Smooth muscle cell (in vitro differentiated cells): Measurements from ENCODE around the gene PDE6A. TPM values are rescaled to one million over a fixed set of nuclear protein-coding genes. Genes with fewer than 3 reads are reported as not detected.

Experiments
- DNase-seq: peaks from one replicate; lab custom pipeline; 2025; ENCODE audit not compliant: unreplicated experiment; lab: John Stamatoyannopoulos, UW
- H2AFZ ChIP-seq: fragments of 200-600 bp; sonication (generic); 2 replicates; pipeline ENCODE4 v1.6.0; 2016; ENCODE audit warnings: antibody characterized with exemption, low read depth, mild to moderate bottlenecking
- H3F3A ChIP-seq: fragments of 200-600 bp; sonication (generic); 2 replicates; pipeline ENCODE4 v1.6.0; 2017; ENCODE audit warnings: antibody characterized with exemption, low read depth
- H3K27ac ChIP-seq: fragments of 200-600 bp; sonication (generic); 2 replicates; pipeline ENCODE4 v1.5.1; 2016; ENCODE audit warnings: low read depth, mild to moderate bottlenecking
- H3K27me3 ChIP-seq: fragments of 200-600 bp; sonication (generic); 2 replicates; pipeline ENCODE4 v1.6.1; 2016; ENCODE audit warnings: low read depth, mild to moderate bottlenecking
- H3K36me3 ChIP-seq: fragments of 200-600 bp; sonication (generic); 2 replicates; pipeline ENCODE4 v1.5.1; 2016; ENCODE audit warnings: low read depth
- H3K4me1 ChIP-seq: fragments of 200-600 bp; sonication (generic); 2 replicates; pipeline ENCODE4 v1.5.1; 2016; ENCODE audit warnings: low read depth
- H3K4me2 ChIP-seq: fragments of 200-600 bp; sonication (generic); 2 replicates; pipeline ENCODE4 v1.6.0; 2016; ENCODE audit warnings: mild to moderate bottlenecking
- H3K4me3 ChIP-seq: fragments of 200-600 bp; sonication (generic); 2 replicates; pipeline ENCODE4 v1.5.1; 2016; ENCODE audit warnings: mild to moderate bottlenecking
- H3K79me2 ChIP-seq: fragments of 200-600 bp; sonication (generic); 2 replicates; pipeline ENCODE4 v1.6.0; 2016; ENCODE audit warnings: low read depth, mild to moderate bottlenecking
- H3K9ac ChIP-seq: fragments of 200-600 bp; sonication (generic); 2 replicates; pipeline ENCODE4 v1.6.0; 2016; ENCODE audit warnings: low read depth
- H3K9me3 ChIP-seq: fragments of 200-600 bp; sonication (generic); replicated peaks from 2 replicates; pipeline ENCODE4 v1.5.1; 2016; ENCODE audit warnings: low read depth
- H4K20me1 ChIP-seq: fragments of 200-600 bp; sonication (generic); 2 replicates; pipeline ENCODE4 v1.6.0; 2016; ENCODE audit warnings: low read depth
- CTCF ChIP-seq: fragments of 200-600 bp; sonication (generic); IDR thresholded peaks from 2 replicates; pipeline ENCODE4 v1.5.1; 2017; ENCODE audit warnings: borderline replicate concordance, mild to moderate bottlenecking, antibody characterized with exemption; ENCODE audit not compliant: insufficient read depth, poor library complexity, severe bottlenecking
- WGBS: methylation state at CpG from one replicate; pipeline ENCODE4 v1.1.7; 2016; ENCODE audit warnings: low lambda C conversion rate; 5-methylcytosine and 5-hydroxymethylcytosine counted together
- polyA plus RNA-seq: library from polyadenylated mRNA; unstranded; fragments of >200 nt; fragmentation: Nextera tagmentation; extraction: Ambion mirVana; gene quantifications from 2 replicates; pipeline ENCODE4 v1.2.1, GENCODE V29; 2016
- total RNA-seq: library from RNA; depleted of rRNA; stranded (reverse); fragments of >200 nt; gene quantifications from 2 replicates; pipeline ENCODE4 v1.2.3, GENCODE V29; 2014

PDE6A gene
- total and polyA plus RNA-seq, 2 experiments from 2014 or later = 0.05 TPM; not detected in 1

- H4K20me1 ChIP-seq = no peaks in the 10 kb centered on the region
- no peak overlapping the region for H3K27ac ChIP-seq
- H3K27me3 ChIP-seq = no peaks in the 10 kb centered on the region
- TF ChIP-seq CTCF = no peak
- H3K4me2 ChIP-seq = no peak overlapping the region
- H3K79me2 ChIP-seq = no peaks in the 10 kb centered on the region
- no peak for DNase-seq
- no peak overlapping the region for H2AFZ ChIP-seq
- WGBS = 94% methylated on average over 8 of the region's 8 CpGs
- no peaks in the 10 kb centered on the region for H3K4me1 ChIP-seq
- H3K9me3 ChIP-seq = no peaks in the 10 kb centered on the region
- no peak overlapping the region for H3K9ac ChIP-seq
- H3F3A ChIP-seq = no peaks in the 10 kb centered on the region
- H3K36me3 ChIP-seq = no peaks in the 10 kb centered on the region
- no peak overlapping the region for H3K4me3 ChIP-seq
Measured at GRCh38 chr5:149849280-149849965, 95.2 kb downstream of the PDE6A start.

GRCh38 chr5:149847611-149848010 lies 97.0 kb downstream of the PDE6A start:
- H4K20me1 ChIP-seq = no peaks in the 10 kb centered on the region
- H3K79me2 ChIP-seq = no peaks in the 10 kb centered on the region
- TF ChIP-seq CTCF = no peak
- no peak for DNase-seq
- no peak overlapping the region for H3K4me2 ChIP-seq
- no peak overlapping the region for H3K27ac ChIP-seq
- 80% methylated on average over 15 of the region's 15 CpGs for WGBS
- H3K27me3 ChIP-seq = no peaks in the 10 kb centered on the region
- H3K36me3 ChIP-seq = no peaks in the 10 kb centered on the region
- H3K4me1 ChIP-seq = no peaks in the 10 kb centered on the region
- H3K4me3 ChIP-seq = no peak overlapping the region
- no peaks in the 10 kb centered on the region for H3F3A ChIP-seq
- H2AFZ ChIP-seq = no peak overlapping the region
- H3K9ac ChIP-seq = no peak overlapping the region
- no peaks in the 10 kb centered on the region for H3K9me3 ChIP-seq

- Histone ChIP-seq H3K79me2 (no peaks in the 10 kb centered on the region), H3F3A (no peaks in the 10 kb centered on the region), H3K27me3 (no peaks in the 10 kb centered on the region), H3K4me2 (no peak overlapping the region), H2AFZ (no peak overlapping the region), H4K20me1 (no peaks in the 10 kb centered on the region), H3K27ac (no peak overlapping the region), H3K36me3 (no peaks in the 10 kb centered on the region), H3K9ac (no peak overlapping the region), H3K4me1 (no peaks in the 10 kb centered on the region), H3K4me3 (no peak overlapping the region), H3K9me3 (no peaks in the 10 kb centered on the region)
- DNase-seq = no peak
- WGBS = 92% methylated on average over 5 of the region's 5 CpGs
- TF ChIP-seq CTCF = no peak
Measured at GRCh38 chr5:149846021-149846420, 98.6 kb downstream of the PDE6A start.

DNA sequence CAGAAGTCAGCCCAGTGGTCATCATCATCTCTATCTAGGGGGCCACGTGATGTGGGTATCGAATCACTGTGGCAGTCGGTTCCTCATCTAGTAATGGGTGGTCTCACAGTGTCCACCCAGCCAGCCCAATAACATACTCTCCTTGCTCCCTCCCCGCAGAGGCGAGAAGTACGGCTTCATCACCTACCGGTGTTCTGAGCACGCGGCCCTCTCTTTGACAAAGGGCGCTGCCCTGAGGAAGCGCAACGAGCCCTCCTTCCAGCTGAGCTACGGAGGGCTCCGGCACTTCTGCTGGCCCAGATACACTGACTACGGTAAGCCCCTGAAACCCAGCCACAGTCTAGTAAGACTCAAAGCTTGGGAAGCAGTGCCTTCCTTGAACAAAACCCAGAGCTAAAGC lies 99.0 kb downstream of the PDE6A start:
- Histone ChIP-seq H3K4me2 (no peak overlapping the region), H3K79me2 (no peaks in the 10 kb centered on the region), H3K27ac (no peak overlapping the region), H3F3A (no peaks in the 10 kb centered on the region), H3K9me3 (no peaks in the 10 kb centered on the region), H3K4me1 (no peaks in the 10 kb centered on the region), H3K36me3 (no peaks in the 10 kb centered on the region), H3K4me3 (no peak overlapping the region), H2AFZ (no peak overlapping the region), H3K9ac (no peak overlapping the region), H4K20me1 (no peaks in the 10 kb centered on the region), H3K27me3 (no peaks in the 10 kb centered on the region)
- 95% methylated on average over 15 of the region's 15 CpGs for WGBS
- TF ChIP-seq CTCF = no peak
- DNase-seq = no peak
